HTR-8/SVneo (cell line): Measurements from ENCODE around the gene PLEKHD1.
"Not testable (repeated sequence)": the region's sequence is repeated elsewhere in the genome, so short reads cannot be mapped to it uniquely, and the experiment has no call there.

ENCODE experiments used
- DNase-seq: peaks from one replicate; pipeline ENCODE4 v3.0.0; 2011; ENCODE audit warnings: low spot score, mixed read lengths; ENCODE audit not compliant: insufficient read length
- FAIRE-seq: peaks from 2 replicates; lab custom pipeline; 2011; peaks lifted over from hg19 to GRCh38; lab: Jason Lieb, UNC

PLEKHD1 gene

DNA sequence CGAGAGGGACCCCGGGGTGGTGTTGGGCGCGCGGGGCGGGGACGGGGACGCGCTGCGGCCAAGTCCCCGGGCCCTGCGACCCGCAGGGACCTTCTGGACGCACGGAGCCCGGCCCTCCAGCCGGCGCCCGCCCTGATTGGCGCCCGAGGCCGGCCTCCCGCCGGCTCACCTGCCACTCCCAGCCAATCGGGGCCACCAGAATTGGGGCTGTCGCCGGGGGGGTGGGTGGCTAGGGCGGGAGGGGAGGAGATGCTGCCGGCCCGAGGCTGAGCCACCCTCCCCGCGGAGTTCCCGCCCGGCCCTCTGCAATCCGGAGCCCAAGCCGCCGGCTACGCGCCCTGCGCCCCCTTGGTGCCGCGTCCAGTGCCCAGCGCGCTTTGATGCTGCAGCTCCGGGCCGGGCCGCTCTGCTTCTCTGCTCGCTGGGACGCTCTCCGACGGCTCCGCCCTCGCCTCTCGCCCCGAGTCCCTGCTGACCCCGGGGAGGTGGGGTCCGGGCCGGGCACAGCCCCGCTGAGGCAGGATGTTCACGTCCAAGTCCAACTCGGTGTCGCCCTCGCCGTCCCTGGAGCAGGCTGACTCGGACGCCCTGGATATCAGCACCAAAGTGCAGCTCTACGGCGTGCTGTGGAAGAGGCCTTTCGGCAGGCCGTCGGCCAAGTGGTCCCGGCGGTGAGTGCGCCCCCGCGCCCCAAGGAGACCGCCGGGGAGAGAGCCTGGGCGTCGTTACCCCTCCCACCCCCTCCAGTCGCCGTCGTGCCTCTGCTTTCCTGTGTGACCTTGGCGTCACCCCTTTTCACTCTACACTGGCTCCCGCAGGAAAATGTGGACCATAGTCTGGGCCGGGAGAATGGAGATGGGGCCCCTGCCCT lies at the start of gene PLEKHD1:
Gene PLEKHD1 (plus strand): TSS at position 285 of the 871 bp plus-strand sequence. CDS start 238 bp downstream, at position 523.
- DNase-seq (peak; percentile 66), FAIRE-seq (peak; percentile 97)

- peak; percentile 46 for FAIRE-seq
- DNase-seq, result no peak
Measured at GRCh38 chr14:69439521-69440270, 44.8 kb upstream of the PLEKHD1 start.

DNA sequence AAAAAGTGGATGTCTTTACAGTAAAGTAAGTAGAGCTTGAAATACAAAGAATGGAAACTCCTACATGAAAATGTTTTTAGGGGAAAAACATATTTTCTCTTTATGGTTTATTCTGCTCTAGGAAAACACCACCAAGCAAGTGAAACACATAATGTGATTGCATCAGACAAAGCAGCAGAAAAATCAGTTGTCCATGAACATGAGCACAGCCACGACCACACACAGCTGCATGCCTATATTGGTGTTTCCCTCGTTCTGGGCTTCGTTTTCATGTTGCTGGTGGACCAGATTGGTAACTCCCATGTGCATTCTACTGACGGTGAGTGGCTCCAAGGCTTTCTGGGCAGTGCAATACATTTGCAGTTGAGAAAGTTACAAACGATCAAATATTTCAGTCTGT lies 42.6 kb upstream of the PLEKHD1 start:
- DNase-seq (no peak), FAIRE-seq (peak; percentile 76)

DNA sequence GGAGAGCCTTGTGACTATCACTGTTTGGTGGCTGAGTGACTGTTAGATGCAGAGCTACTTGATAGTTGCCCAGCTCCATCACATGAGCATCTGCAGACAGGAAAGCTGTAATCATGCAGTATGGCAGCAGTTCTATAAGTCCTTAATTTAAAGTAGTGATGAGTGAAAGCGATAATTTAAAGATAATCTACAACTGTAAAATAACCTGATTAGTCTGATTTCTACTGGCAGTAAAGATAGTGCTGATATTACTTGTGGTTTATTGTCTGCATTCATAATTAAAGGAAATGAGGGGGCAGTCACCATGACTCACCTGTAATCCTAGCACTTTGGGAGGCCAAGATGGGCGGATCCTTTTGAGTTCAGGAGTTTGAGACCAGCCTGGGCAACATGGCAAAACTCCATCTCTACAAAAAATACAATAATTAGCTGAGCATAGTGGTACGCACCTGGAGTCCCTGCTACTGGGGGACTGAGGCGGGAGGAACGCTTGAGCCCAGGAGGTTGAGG lies 41.2 kb upstream of the PLEKHD1 start:
- FAIRE-seq, result peak; percentile 63
- no peak for DNase-seq

- DNase-seq (no peak), FAIRE-seq (peak; percentile 82)
Measured at GRCh38 chr14:69449216-69449615, 35.3 kb upstream of the PLEKHD1 start.

- FAIRE-seq (peak; percentile 46), DNase-seq (no peak)
Measured at GRCh38 chr14:69451941-69452340, 32.6 kb upstream of the PLEKHD1 start.

DNA sequence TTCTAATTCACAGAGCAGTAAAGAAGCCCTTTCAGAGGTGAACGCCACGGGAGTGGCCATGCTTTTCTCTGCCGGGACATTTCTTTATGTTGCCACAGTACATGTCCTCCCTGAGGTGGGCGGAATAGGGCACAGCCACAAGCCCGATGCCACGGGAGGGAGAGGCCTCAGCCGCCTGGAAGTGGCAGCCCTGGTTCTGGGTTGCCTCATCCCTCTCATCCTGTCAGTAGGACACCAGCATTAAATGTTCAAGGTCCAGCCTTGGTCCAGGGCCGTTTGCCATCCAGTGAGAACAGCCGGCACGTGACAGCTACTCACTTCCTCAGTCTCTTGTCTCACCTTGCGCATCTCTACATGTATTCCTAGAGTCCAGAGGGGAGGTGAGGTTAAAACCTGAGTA lies 26.2 kb upstream of the PLEKHD1 start:
- FAIRE-seq (peak; percentile 68), DNase-seq (no peak)

DNA sequence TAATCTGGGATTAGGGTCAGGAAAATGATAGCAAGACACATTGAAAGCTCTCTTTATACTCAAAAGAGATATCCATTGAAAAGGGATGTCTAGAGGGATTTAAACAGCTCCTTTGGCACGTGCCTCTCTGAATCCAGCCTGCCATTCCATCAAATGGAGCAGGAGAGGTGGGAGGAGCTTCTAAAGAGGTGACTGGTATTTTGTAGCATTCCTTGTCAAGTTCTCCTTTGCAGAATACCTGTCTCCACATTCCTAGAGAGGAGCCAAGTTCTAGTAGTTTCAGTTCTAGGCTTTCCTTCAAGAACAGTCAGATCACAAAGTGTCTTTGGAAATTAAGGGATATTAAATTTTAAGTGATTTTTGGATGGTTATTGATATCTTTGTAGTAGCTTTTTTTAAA lies 25.4 kb upstream of the PLEKHD1 start:
- DNase-seq, result no peak

DNA sequence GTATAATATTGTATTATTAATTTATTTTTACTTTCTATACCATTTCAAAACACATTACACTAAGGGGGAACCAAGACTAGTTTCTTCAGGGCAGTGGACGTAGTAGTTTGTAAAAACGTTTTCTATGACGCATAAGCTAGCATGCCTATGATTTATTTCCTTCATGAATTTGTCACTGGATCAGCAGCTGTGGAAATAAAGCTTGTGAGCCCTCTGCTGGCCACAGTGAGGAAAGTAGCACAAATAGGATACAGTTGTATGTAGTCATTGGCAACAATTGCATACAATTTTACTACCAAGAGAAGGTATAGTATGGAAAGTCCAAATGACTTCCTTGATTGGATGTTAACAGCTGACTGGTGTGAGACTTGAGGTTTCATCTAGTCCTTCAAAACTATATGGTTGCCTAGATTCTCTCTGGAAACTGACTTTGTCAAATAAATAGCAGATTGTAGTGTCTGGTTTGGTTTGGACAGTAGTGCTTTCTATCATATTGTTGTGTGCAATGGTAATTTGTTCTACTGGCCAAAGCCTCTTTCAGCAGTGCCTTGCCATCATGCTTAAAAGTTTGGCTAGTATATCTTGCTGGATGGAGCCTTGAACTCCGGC lies 24.3 kb upstream of the PLEKHD1 start:
- FAIRE-seq, result peak; percentile 99
- peak; percentile 98 for DNase-seq

More for the DNA sequence above, 25.4 kb upstream of the PLEKHD1 start:
- FAIRE-seq, result peak; percentile 28

- DNase-seq, result no peak
Measured at GRCh38 chr14:69464379-69464778, 20.1 kb upstream of the PLEKHD1 start.

GRCh38 chr14:69464829-69465228 lies 19.7 kb upstream of the PLEKHD1 start:
- DNase-seq, result peak; percentile 98
- peak; percentile 93 for FAIRE-seq

More at GRCh38 chr14:69464379-69464778, 20.1 kb upstream of the PLEKHD1 start:
- no peak for FAIRE-seq

DNA sequence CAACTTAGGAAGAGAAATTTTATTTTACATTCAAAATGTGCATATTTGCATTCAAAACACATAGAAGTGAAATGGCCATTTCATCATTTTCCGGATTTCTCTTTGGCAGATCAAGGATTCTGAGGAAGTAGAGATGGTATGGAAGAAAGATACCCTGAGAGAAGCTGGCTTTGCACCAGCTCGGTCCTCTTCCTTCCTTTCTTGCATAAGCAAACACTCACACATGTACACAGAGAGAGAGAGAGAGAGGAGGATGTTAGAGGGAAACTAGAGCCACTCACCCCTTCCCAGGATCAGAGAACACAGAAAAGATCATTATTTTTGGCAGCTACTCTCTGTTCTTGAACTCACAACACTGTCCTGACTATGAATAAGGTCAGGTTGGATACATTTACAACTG lies 15.6 kb upstream of the PLEKHD1 start:
- FAIRE-seq, result peak; percentile 28
- DNase-seq, result no peak

DNA sequence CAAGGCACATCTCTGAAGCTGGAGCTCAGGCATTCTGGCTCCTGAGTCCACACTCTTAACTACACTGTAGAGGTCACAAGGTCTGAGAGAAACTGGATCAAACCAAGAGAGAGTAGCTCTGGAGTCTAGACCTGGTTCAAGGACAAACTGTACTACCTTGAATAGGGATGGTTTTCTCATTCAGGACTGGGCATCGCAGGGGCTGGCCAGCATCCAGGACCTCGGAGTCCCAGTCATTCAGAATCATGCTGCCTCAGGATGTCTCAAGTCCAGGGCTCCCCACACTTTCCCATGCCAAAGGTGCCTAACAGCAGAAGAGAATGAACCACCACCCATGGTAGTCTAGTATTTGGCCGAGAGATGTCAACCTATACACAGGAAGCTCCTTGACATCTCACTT lies 13.1 kb upstream of the PLEKHD1 start:
- FAIRE-seq, result no peak
- no peak for DNase-seq

GRCh38 chr14:69471916-69472315 lies 12.6 kb upstream of the PLEKHD1 start:
- FAIRE-seq (peak; percentile 96), DNase-seq (no peak)

GRCh38 chr14:69473260-69473659 lies 11.3 kb upstream of the PLEKHD1 start:
- FAIRE-seq, result peak; percentile 87

DNA sequence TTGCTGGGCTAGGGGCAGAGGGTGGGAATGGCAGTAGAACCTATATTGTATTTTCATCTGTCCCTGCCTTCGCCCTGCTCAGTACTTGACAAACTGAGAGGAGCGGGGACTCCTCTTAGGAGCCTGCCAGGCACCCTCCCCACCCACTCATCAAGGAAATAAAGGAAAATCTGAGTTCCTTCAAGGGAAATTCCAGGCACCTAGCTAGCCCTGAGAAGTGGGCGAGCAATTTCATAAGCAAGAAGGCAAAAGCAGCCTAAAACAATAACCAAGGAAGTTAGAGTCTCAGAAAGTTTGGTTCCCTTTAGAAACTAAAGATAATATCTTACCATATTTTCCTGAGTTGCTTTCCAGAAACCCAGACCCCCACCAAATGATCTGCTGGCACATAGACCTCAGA lies 10.6 kb upstream of the PLEKHD1 start:
- DNase-seq, result no peak
- peak; percentile 26 for FAIRE-seq

More at GRCh38 chr14:69473260-69473659, 11.3 kb upstream of the PLEKHD1 start:
- DNase-seq, result no peak

GRCh38 chr14:69475194-69475818 lies 9.2 kb upstream of the PLEKHD1 start:
- FAIRE-seq, result peak; percentile 96

GRCh38 chr14:69476824-69477450 lies 7.6 kb upstream of the PLEKHD1 start:
- DNase-seq, FAIRE-seq: not testable (repeated sequence)

More at GRCh38 chr14:69475194-69475818, 9.2 kb upstream of the PLEKHD1 start:
- peak; percentile 68 for DNase-seq

GRCh38 chr14:69478055-69478454 lies 6.5 kb upstream of the PLEKHD1 start:
- not testable (repeated sequence) for DNase-seq, FAIRE-seq
